ENCODE data around the gene TIGD2.
A peak's percentile ranks its signal among the peaks of the same experiment; 100 is the strongest.

Gene TIGD2

GRCh38 chr4:89162987-89163386, 51.7 kb downstream of the TIGD2 start:
- no peak for DNase-seq

- DNase-seq, result peak in 1 of 3 donors; percentile 3
Observed at GRCh38 chr4:89164400-89164799, 53.1 kb downstream of the TIGD2 start.
